ENCODE results near the gene PLP1. TPM values are rescaled to one million over a fixed set of nuclear protein-coding genes. Genes with fewer than 3 reads are reported as not detected.
A peak's percentile ranks its signal among the peaks of the same experiment; 100 is the strongest.

PLP1 gene
- total RNA-seq, 1 donor from 2014 or later, result 2.1 TPM

DNA sequence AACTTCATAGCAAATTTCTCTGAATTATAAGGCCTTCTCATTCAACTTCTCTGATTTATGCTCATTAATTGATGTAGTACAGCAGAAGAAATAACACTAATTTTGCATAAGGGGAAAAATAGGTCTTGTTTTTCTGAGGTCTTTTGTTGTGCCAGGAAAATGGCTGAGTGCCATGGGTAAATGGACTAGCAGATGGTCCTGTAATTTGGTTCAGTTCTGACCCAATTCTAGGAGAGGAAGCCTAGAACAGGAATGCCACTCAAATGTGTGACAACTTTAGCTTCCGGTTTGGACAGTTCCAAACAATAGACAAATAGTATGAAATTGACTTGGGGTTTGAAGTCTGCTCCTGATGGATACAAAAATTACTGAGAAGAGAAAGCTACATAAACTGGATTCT is 49.2 kb downstream of the PLP1 start:
- DNase-seq (ENCODE audit: low spot score), result no peak

DNA sequence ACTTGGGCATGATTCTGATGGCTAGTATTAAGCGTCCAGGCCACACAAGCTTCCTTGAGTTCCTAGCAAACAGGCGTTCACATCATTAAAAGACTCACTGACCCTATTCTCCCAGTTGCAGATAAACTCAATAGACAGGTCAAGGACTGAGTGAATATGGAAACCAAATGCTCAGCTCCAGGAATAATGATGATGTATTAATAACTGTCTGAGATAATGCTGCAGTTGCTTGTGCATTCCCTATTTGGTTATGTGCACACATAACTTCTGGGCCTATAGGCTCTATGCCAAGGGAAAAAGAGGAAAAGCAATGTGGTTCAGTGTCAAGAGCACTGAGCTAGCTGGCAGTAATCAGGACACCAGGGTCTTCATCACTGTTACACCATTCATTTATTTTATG is 51.9 kb downstream of the PLP1 start:
- no peak for DNase-seq (ENCODE audit: low spot score)

DNA sequence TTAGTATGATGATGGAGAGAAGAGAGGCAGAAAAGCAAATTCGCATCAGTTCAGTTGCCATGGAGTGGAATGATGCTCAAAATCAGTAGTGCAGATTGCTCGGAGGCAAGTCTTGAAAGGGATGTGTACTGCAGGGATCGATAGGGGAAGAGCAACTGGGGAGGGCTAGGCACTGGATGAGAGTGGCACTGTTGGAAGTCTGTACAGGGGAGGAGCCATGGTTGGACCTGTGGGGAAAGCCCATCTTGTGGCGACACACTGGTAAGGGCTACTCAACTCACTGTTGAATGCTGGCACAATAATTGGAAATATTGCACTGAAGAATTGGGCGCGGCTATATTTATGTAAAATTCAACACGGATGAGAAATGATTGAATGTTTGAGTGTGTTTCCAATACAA is 54.2 kb downstream of the PLP1 start:
- no peak for DNase-seq (ENCODE audit: low spot score)

DNA sequence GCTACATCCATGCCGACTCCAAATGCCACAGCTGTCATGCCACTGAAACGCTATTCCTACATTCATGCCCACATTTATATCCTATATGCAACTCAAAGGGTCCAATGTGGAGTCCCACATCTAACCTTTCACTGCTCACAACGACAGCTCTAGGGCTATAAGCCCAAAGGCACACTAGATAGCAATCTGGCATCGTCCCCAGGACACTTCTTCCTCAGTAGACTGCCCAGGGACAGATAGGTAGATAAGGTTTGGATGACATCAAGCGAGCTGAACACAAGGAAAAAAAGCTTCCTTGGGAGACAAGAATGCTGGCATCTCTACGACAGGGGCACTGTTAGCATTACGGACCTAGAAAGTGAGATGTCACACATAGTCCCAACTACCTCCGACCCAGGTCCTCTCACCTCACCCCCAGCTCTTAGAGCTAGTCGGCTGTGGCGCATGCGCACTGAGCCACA is 54.7 kb downstream of the PLP1 start:
- no peak for DNase-seq (ENCODE audit: low spot score)

DNA sequence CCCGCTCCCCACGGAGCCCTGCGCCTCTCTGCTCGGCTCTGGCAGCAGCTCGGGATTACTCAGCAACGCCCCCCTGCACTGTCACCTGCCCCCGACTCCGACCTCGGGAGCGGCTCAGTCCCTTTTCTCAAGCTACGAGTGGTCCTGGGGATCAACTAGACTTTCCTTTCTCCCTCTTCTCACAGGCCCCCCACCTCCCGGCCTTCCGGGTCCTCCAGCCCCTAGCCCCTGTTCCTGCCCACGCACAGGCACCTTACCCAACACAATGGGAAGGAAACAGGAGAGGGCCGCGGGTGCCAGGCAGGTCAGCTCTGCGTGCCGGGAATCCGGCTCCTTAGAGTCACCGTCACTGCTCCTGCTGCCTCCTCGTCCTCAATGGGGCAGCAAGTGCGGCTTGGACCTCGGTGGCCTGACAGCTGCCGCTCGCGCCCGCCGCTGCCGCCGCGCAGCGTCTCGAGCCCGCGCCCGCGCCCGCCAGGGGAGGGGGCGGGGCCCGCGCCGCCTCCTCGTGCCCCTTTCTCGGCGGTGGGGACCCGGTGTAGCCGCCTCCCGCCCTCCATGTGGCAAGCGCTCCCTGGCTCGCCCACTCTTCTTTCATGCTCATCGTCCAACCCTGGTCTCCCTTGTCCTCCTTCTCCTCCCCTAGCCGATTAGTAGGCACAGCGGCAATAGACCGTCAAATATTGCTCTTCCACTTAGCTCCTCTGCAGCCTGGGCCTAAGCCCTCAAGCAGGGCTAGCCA is 55.3 kb downstream of the PLP1 start, which contains the start of gene RAB9B:
RAB9B (minus strand) TSS at position 455 of the 742 bp plus-strand sequence. CDS start 6,473 bp downstream, outside the sequence.
- peak; percentile 61 for DNase-seq (ENCODE audit: low spot score)

DNA sequence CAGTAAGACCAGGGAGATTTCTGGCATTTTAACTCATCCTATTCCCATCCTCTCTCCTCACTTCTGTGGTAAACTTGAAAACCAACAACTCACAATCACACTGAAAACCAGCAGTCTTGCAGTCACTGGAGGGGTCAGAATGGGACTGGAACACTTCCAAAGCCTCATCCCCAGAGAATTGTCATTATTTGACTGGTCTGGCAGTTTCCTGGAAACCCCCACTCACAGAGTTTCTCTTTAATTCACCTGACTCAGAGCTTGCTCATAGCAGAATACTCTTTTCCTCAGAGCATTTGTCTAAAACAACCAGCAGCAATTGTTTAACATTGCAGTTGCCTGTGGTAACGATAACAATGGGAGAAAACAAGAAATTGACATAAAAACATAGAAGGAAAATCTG is 62.8 kb downstream of the PLP1 start:
- no peak for DNase-seq (ENCODE audit: low spot score)

Other genes with a start within 250 kb of the PLP1 start
- gene TCEAL4, start 191.3 kb upstream of the PLP1 start, total RNA-seq, result 145 TPM
- 49.1 TPM for gene TCEAL3, start 168.9 kb upstream of the PLP1 start, total RNA-seq
- 53.7 TPM for gene TCEAL1, start 147.9 kb upstream of the PLP1 start, total RNA-seq
- gene MORF4L2, start 90.1 kb upstream of the PLP1 start, total RNA-seq, result 307 TPM
- not detected for gene TMEM31, start 65.9 kb upstream of the PLP1 start, total RNA-seq
- gene RAB9B, start 55.4 kb downstream of the PLP1 start, total RNA-seq, result 6.5 TPM
- 6.1 TPM for gene TMSB15B, start 185.8 kb downstream of the PLP1 start, total RNA-seq
- gene H2BW1, start 236.9 kb downstream of the PLP1 start, total RNA-seq, result not detected